GM19455 (cell line): ENCODE results near the gene XYLT1.

ENCODE experiments used
- ATAC-seq: cut with Tn5 transposase; IDR thresholded peaks from one replicate; pipeline ENCODE4 v1.9.1; 2021; ENCODE audit not compliant: unreplicated experiment

Gene XYLT1

DNA sequence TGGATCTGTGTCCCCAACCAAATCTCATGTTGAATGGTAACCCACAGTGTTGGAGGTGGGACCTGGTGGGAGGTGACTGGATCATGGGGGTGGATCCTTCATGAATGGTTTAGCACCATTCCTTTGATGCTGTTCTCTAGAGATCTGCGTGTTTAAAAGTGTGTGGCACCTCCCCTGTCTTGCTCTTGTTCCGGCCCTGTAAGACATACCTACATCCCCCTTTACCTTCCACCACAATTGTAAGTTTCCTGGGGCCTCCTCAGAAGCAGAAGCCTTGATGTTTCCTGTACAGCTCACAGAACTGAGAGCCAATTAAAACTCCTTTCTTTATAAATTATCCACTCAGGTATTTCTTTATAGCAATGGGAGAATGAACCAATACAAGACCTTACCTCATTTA lies 257.7 kb downstream of the XYLT1 start:
- no peak for ATAC-seq

DNA sequence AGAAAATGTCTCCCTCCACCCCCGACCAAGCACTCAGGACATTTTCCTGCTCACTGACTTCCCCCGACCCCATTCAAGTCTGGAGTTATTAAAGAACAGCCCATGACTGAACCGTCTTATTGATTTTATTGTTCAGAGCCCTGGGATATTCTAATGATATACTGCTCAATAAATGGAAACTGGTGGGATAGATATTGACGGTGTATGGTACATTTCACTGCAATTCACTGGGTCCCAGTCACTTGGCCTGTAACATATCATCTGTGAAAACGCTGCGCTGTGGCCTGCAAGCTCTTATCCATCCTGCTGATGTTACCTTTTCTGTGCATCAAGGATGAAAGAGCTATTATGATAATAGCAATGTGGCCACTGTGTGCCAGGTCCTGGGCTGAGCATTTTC lies 258.2 kb downstream of the XYLT1 start:
- ATAC-seq = no peak

DNA sequence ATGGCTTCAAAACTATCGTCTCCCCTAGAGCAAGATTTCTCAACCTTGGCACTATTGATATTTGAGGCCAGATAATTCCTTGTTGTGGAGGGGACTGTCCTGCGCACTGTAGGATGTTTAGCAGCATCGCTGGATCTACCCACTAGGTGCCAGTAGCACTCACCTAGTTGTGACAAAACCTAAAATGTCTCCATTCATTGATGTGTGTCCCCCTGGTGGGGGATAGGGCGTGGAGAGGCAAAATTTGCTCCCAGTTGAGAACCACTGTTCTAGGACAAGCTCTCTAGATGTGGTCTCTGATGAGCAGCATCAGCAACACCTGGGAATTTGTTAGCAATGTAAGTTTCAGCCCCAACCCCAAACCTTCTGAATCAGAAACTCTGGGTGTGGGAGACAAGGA lies 259.0 kb downstream of the XYLT1 start:
- ATAC-seq = no peak

DNA sequence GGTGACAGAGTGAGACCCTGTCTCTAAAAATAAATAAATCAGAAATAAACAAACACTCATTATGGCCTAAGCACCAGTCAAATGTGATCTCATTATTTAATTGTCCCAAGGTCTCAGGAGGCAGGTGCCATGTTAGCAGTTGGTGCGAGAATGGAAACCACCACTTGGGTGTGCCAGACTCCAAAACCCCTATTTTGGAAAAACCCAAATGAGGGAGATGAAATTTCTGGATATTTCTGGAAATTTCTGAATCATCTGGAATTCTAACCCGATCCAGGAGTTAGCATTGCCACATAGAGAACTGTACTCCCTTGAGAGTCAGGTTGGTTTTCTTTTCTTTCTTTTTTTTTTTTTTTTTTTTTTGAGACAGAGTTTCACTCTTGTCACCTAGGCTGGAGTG lies 264.0 kb downstream of the XYLT1 start:
- no peak for ATAC-seq

DNA sequence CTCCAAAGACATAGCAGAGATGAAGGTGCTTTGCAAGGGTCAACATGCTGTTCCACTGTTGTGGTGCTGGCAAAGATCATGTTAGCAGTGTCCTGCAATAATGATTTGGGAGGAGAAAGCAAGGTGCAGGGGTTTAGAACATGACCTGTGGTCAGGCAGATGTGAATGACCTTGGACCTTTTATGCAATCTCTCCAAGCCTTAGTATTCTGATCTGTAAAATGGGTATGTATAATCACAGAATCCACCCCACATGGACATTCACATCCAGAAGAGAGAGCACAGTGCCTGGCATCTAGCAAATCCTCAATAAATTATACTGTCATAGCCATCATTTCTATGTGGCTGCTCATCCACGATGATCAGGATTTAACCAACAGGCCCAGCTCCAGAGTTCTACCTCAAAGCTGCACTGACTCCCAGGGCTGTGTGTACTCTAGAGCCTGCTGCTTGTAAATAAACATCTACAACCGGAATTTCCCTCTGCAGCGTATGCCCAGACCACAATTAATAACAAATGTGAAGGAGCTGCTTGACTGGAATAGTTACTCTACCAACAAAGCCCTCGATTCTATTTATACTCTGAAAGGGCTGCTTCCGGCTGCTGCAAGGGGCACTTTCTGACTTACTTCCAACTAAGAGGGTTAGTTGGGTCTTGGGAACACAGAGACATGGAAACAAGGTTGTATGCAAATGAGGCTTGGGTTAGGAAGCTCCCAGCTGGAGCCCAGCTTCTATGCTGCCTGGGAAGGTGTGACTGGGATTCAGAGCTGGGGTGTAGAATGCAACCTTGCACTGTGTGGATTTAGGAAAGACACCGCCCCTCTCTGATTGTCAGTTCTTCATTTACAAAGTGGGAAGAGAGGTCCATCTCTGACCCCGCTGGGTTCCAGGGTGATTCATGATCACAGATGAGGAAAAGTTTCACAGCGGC lies 265.2 kb downstream of the XYLT1 start:
- no peak for ATAC-seq

DNA sequence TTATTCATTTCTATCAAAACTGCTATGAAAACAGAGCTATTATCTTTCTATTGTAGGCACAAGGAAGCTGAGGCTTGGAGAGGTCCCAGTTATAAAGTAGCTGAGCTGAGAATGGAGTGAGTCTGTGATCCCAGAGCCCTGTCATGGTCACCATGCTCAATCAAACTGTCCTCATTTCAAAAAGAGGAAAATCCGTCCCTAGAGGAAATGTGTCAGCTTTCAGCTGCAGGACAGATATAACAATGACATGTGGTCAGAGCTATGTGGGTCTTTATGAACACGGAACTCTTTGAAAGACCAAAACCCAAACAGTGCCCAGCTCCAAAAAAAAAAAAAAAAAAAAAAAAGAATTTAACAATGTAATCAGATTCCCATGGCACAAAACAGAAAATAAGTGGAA lies 266.1 kb downstream of the XYLT1 start:
- ATAC-seq = no peak

DNA sequence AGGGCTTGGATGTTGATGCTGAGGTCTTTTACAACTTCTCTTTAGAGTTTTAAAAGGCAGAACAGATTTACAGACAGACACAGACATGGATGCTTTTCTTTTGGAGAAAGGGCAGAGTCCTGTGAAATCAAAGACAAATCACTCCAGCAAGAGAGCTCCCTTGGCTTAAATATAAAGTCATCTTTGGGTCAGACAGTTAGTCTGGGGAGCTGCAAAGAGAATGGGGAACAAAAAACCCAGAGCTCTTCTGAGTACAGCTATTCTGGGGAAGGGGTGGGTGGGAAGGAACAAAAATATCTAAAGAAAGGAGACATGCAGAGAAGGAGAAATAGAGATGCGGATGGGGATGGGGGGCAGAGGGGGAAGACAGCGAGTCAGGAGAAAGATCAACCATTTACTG lies 266.6 kb downstream of the XYLT1 start:
- no peak for ATAC-seq

DNA sequence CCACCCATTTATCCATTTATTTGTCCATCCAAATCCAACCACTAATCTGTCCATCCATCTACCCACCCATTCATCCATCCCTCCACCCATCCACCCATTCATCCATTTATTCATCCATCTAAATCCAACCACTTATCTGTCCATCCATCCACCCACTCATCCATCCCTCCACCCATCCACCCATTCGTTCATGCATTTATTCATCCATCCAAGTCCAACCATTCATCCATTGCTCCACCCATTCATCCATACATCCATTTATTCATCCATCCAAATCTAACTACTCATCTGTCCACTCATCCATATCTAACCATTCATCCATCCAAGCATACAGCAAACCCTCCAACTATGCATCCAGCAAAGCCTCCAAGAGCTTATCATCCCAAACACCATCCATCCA lies 267.3 kb downstream of the XYLT1 start:
- no peak for ATAC-seq

DNA sequence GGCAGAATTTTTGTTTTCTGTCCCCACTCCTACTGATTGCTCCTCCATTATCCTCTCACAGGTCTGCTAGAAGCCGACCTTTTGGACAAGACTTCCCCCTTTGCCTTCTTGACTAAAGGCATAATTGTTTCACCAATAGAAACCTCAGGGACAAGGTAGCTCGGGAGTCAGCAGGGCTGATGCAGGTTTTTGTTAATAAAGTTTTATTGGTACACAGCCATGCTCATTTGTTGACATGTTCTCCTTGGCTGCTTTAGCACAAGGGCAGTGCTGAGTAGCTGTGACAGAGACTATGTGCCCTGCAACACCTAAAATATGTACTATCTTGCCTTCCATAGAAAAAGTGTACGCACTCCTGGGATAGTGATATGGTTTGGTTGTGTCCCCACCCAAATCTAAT lies 271.6 kb downstream of the XYLT1 start:
- no peak for ATAC-seq

DNA sequence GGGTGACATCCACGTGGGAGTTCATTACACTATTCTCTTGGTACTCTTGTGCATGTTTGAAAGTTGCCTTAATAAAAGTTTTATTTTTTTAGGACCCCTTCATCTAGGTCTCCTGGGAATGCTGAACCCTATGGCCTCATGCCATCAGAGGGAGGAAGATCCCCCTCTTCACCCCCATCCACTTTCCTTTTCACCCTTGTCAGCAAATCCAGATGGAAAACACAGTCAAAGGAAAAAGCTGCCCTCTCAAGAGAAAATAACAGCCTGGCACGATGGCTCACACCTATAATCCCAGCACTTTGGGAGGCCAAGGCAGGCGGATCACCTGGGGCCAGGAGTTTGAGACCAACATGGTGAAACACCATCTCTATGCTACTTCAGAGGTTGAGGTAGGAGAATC lies 274.2 kb downstream of the XYLT1 start:
- no peak for ATAC-seq

DNA sequence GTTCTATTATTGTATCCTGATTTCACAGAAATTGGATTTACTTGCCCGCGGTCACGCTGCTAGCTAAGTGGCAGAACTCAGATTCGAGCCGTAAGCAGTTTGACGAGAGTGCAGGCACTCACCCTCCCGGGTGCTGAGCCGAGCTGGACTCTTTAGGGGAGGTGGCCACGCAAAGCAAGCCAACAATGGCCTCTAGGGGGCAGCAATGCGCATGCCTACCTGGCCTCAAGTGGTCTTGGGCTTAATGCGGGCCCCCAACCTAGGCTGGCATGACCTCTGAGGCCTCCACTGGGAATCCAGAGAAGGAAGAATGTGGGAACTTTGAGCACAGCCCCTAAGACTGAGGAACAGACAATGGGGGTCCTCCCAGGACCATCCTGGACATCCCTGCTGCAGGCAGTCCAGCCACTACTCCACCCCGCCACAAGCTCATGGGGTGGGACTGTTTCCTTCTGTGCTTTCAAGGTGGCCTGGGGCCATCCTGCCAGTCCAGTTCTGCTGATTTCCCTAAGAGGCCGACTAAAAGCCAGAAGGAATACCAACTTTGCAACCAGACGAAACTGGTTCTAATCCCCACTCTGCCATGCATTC lies 276.5 kb downstream of the XYLT1 start:
- no peak for ATAC-seq

DNA sequence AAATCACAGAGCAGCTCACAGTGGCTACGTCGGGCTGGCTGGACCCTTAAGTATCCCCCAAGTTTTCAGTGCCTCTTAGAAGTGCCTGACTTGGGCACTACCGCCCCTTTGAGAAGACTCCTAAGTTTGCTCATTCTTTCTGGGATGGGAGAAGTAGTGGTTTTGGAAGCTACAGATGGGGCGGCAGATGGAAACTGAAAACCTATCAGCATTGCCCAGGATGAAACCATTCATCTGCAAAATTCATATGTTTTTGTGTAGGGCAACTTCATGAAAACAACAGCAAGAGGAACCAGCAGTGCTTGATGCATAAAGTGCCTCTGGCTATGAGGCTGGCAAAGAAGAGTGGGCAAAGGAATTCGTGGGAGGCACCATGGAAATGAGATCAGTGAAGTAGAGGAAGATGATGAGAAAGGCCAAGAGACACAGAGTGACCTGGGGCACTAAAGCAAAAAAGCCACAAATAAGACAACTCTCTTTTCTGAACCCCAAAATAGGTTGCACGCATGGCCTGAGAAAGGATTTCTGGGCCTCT lies 277.1 kb downstream of the XYLT1 start:
- ATAC-seq = no peak

DNA sequence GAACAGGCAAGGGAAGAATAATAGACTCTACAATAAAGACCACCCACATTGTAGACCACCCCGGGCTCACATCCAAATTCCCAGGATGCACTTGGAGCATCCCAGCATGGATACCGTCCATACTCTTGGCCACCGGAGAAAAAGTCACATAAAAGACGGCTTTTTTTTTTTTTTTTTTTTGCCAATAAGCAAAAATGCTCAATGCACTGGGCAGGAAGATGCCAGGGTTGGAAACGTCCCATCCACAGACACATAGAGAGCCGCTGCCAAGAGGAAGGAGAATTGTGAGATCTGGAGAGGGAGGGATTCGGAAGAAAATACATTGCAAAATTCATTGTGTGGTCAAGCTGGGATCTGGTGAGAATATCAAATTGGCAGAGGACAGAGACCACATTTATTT lies 286.7 kb downstream of the XYLT1 start:
- no peak for ATAC-seq

DNA sequence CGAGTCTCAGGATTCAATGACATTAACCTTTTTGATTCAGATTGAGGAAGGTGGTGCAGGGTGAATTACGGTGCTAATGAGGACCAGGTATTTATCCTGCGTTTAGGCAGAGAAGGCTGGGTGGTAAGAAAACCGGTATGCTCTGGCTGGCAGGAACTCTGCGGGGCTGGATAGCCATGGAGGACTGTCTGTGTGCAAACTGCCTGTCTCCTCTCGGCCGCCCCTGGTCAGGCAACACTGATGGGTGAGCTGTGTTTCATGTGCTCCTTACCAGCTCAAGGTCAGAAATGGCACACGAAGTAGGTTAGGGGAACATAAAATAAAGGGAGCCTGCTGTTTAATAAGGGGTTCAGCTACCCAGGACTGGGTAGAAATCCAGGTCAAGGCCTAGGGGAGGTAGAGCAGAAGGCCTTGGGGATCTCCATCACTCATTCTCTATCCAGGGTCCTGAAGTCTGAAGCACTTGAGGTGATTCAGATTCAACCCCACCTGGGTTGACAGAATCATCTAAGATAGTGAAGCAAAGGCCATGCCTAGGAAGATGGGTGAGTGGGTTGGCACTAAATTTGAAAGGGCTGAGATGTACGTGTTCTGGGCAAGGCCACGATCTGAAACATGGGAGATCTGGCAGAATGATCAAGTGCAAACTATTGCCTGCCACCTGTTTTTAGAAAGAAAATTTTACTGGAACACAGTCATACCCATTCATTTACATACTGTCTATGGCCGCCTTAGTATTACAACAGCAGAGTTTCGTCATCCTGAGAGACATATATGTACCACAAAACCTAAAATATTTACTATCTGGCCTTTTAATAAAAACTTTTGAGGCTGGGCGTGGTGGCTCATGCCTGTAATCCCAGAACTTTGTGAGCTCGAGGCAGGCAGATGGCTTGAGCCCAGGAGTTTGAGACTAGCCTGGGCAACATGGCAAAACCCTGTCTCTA lies 292.5 kb downstream of the XYLT1 start:
- no peak for ATAC-seq

DNA sequence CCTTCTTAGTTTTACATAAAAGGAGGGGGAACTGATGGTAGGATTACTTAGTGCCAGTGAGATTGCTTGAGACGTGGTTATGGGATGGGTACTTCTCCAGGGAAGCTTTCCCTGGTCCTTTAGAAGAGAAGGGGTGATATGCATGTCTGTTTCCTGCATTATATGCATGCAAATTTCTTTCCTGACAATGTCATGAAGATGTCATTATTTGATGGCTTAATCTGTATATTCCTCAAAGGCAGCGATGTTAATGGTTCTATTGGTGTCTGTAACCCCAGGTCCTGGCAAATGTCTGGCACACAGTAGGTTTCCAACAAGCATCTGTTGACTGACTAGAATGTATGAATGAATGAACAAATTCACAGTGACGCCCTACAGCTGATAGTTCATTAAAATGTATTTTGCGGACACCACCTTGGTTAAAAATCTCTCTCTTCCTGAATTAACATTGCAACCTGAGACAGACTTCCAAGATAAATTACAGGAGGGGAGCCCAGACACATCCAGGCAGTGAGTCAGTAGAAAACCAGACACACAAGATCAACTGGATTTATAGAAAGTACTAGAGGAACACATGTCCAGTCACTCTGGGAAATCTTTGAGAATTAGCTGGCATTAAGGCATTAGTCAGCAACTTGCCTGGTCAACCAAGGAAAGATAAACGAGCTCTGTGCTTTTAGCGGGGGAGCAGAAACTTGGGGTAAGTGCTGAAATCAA lies 293.4 kb downstream of the XYLT1 start:
- ATAC-seq = no peak

DNA sequence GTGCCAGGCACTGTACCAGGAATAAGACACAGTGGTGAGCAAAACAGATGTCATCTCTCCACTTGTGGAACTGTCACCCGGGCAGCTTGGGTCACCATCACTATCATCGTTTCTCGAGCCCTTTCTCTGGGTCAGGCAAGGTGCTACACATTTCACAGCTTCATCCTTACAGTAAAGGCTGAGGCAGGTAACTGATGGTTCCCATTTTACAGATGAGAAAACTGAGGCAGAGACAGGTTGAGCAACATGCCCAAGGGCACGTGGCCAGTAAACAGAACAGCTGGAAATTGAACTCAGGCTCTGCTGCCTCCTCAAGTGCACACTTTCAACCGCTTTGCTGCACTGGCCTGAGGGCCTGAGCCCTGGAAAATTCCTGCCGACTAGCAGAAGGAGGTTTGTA lies 294.6 kb downstream of the XYLT1 start:
- ATAC-seq = no peak

DNA sequence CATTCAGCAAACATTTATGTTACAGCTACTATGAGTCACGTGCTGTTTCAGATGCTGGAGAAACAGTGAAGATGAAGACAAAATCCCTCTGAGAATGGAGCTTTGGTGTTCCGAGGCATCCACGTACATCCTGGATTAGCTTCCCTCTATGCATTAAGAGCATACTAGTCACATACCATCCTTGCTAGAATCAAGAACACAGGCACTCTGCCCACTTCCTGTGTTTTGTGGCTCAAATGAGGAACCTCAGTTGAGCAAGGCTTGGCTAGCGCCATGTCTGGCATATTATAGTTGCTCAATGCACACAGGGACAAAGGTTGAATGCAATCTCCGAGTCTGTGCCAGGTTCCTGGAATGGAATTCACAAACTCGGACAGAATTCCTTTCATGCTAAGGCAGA lies 297.5 kb downstream of the XYLT1 start:
- no peak for ATAC-seq

DNA sequence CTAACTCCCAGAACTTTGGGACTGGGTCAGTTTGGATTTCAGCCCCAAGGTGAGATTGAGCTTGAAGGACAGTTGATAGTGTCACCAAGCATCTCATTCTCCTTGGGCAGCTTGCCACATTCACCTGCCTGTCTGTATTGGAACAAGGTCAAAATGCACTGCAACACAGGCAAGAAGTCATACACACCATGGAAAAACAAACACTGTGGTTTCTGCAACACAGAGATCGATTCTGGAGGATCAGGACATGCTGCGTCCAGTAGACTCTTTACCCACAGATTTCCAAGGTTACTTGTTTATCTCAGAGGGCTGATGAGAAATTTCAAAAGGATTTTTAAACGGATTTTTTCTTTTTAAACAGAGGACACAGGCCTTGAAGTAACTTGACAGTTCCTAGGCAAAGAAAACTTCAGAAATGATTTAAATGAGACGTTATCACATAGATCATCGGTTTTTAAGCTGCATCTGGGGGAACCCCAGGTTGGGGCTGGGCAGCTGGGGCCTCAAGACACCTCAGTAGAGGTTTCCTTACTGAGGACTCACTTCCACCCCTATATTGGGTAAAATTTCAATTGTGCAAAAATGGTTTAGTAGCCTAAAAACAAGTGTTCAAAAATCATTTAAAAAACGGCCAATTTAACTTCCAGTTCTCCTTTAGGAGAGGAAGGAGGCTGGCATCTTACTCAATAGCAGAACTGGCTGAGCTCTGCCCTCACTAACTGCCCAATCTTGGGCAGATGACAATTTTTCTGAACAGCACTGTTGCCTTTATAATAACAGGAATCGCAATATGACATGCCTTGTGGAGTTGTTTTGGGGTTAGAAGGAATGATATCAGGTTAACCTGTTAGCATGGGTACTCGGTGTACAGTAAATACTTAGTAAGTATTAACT lies 299.3 kb downstream of the XYLT1 start:
- ATAC-seq = no peak

DNA sequence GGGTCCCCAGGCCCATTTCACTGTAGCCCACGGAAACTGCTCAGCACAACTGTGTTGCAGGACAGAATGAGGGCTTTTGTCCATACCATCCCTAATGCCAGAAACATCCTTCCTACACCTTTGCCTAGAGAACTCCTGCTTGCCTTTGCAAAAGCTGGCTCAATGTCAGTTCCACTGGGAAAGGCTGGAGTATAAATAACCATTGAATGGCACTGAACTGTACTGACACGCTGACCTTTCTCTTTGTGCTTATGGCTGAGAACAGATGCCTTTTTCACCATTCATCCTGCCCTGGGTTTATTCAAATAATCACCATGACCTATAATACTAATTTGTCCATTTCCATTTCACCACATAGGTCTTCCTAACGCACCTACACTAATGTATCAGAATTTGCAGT lies 300.3 kb downstream of the XYLT1 start:
- ATAC-seq = no peak

DNA sequence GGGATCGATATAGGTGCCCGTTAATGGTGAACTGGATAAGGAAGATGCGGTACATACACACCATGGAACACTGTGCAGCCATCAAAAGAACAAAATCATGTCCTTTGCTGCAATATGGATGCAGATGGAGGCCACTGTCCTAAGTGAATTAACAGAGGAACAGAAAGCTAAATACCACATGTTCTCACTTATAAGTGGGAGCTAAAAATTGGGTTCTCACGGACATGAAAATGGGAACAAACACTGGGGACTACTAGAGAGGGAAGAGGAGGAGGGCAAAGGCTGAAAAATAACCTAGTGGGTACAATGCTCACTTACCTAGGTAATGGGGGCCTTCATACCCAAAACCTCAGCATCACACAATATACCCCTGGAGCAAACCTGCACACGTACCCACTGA lies 302.6 kb downstream of the XYLT1 start:
- ATAC-seq = no peak
